Measurements from ENCODE around the gene GEN1.

The GEN1 gene

GRCh38 chr2:17793803-17794354 lies 39.9 kb downstream of the GEN1 start:
- Histone ChIP-seq H3K36me3 (replicated peaks; ENCODE audit: insufficient read depth, low read length) (no peaks in the 10 kb centered on the region), H3K27me3 (replicated peaks; ENCODE audit: insufficient read depth, low read length) (no peaks in the 10 kb centered on the region), H3F3A (ENCODE audit: insufficient read depth, low read length) (0 out of 2 replicates have a peak, but pooled peaks cover 3% of the 10 kb centered on the region), H3K9me2 (replicated peaks; ENCODE audit: insufficient read depth, low read length) (no peaks in the 10 kb centered on the region), H3K9ac (ENCODE audit: low read length) (no peak overlapping the region), H3K4me1 (ENCODE audit: low read length) (peaks cover 7% of the 10 kb centered on the region), H3K79me2 (ENCODE audit: low read length) (no peaks in the 10 kb centered on the region), H3K4me2 (ENCODE audit: low read depth, low read length) (no peak overlapping the region), H2AFZ (ENCODE audit: low read length) (no peak overlapping the region), H3K4me3 (ENCODE audit: low read length) (no peak overlapping the region), H4K20me1 (ENCODE audit: insufficient read depth, low read length) (no peaks in the 10 kb centered on the region), H3K27ac (ENCODE audit: low read length) (no peak overlapping the region), H3K9me3 (replicated peaks; ENCODE audit: insufficient read depth, low read length) (no peaks in the 10 kb centered on the region)
- TF ChIP-seq CTCF (IDR thresholded peaks at IDR 0.05; ENCODE audit: low read length) (no peak), EZH2 (optimal IDR thresholded peaks at IDR 0.05; ENCODE audit: low read depth, low read length) (no peak), EZH2phosphoT487 (IDR thresholded peaks at IDR 0.05; ENCODE audit: low read length) (no peak)
- no peak for DNase-seq

GRCh38 chr2:17795309-17795708 lies 41.4 kb downstream of the GEN1 start:
- no peak overlapping the region for H3K27ac ChIP-seq (ENCODE audit: low read length)
- TF ChIP-seq EZH2 (optimal IDR thresholded peaks at IDR 0.05; ENCODE audit: low read depth, low read length) (no peak), CTCF (IDR thresholded peaks at IDR 0.05; ENCODE audit: low read length) (no peak), EZH2phosphoT487 (IDR thresholded peaks at IDR 0.05; ENCODE audit: low read length) (no peak)
- H3K9me3 ChIP-seq (replicated peaks; ENCODE audit: insufficient read depth, low read length), result no peaks in the 10 kb centered on the region
- no peak for DNase-seq
- H2AFZ ChIP-seq (ENCODE audit: low read length), result no peak overlapping the region
- 0 out of 2 replicates have a peak, but pooled peaks cover 3% of the 10 kb centered on the region for H3F3A ChIP-seq (ENCODE audit: insufficient read depth, low read length)
- H3K9me2 ChIP-seq (replicated peaks; ENCODE audit: insufficient read depth, low read length), result no peaks in the 10 kb centered on the region
- H3K4me1 ChIP-seq (ENCODE audit: low read length), result peaks cover 7% of the 10 kb centered on the region
- no peaks in the 10 kb centered on the region for H3K36me3 ChIP-seq (replicated peaks; ENCODE audit: insufficient read depth, low read length)
- H3K4me3 ChIP-seq (ENCODE audit: low read length), result no peak overlapping the region
- no peaks in the 10 kb centered on the region for H3K27me3 ChIP-seq (replicated peaks; ENCODE audit: insufficient read depth, low read length)
- H3K9ac ChIP-seq (ENCODE audit: low read length), result no peak overlapping the region
- H3K79me2 ChIP-seq (ENCODE audit: low read length), result no peaks in the 10 kb centered on the region
- H3K4me2 ChIP-seq (ENCODE audit: low read depth, low read length), result no peak overlapping the region
- no peaks in the 10 kb centered on the region for H4K20me1 ChIP-seq (ENCODE audit: insufficient read depth, low read length)

GRCh38 chr2:17798338-17798737 lies 44.4 kb downstream of the GEN1 start:
- TF ChIP-seq CTCF (IDR thresholded peaks at IDR 0.05; ENCODE audit: low read length) (no peak), EZH2phosphoT487 (IDR thresholded peaks at IDR 0.05; ENCODE audit: low read length) (no peak), EZH2 (optimal IDR thresholded peaks at IDR 0.05; ENCODE audit: low read depth, low read length) (no peak)
- no peak overlapping the region for H3K4me3 ChIP-seq (ENCODE audit: low read length)
- no peak overlapping the region for H3K4me2 ChIP-seq (ENCODE audit: low read depth, low read length)
- no peaks in the 10 kb centered on the region for H3K4me1 ChIP-seq (ENCODE audit: low read length)
- H4K20me1 ChIP-seq (ENCODE audit: insufficient read depth, low read length), result no peaks in the 10 kb centered on the region
- H3K36me3 ChIP-seq (replicated peaks; ENCODE audit: insufficient read depth, low read length), result no peaks in the 10 kb centered on the region
- H3F3A ChIP-seq (ENCODE audit: insufficient read depth, low read length), result no peaks in the 10 kb centered on the region
- H3K9ac ChIP-seq (ENCODE audit: low read length), result no peak overlapping the region
- H3K9me3 ChIP-seq (replicated peaks; ENCODE audit: insufficient read depth, low read length), result no peaks in the 10 kb centered on the region
- no peaks in the 10 kb centered on the region for H3K27me3 ChIP-seq (replicated peaks; ENCODE audit: insufficient read depth, low read length)
- no peaks in the 10 kb centered on the region for H3K9me2 ChIP-seq (replicated peaks; ENCODE audit: insufficient read depth, low read length)
- no peaks in the 10 kb centered on the region for H3K79me2 ChIP-seq (ENCODE audit: low read length)
- no peak overlapping the region for H2AFZ ChIP-seq (ENCODE audit: low read length)
- no peak overlapping the region for H3K27ac ChIP-seq (ENCODE audit: low read length)
- DNase-seq, result no peak

All from MM.1S (cell line).